Germinal center (tissue), 1 donor: ENCODE results near the gene G6PD.
A peak's percentile ranks its signal among the peaks of the same experiment; 100 is the strongest.
"Not testable (repeated sequence)": the region's sequence is repeated elsewhere in the genome, so short reads cannot be mapped to it uniquely, and the experiment has no call there.

ENCODE experiments used
- DNase-seq: peaks from one replicate; pipeline ENCODE4 v3.0.0; 2012; ENCODE audit warnings: mixed read lengths, low spot score

The G6PD gene

DNA sequence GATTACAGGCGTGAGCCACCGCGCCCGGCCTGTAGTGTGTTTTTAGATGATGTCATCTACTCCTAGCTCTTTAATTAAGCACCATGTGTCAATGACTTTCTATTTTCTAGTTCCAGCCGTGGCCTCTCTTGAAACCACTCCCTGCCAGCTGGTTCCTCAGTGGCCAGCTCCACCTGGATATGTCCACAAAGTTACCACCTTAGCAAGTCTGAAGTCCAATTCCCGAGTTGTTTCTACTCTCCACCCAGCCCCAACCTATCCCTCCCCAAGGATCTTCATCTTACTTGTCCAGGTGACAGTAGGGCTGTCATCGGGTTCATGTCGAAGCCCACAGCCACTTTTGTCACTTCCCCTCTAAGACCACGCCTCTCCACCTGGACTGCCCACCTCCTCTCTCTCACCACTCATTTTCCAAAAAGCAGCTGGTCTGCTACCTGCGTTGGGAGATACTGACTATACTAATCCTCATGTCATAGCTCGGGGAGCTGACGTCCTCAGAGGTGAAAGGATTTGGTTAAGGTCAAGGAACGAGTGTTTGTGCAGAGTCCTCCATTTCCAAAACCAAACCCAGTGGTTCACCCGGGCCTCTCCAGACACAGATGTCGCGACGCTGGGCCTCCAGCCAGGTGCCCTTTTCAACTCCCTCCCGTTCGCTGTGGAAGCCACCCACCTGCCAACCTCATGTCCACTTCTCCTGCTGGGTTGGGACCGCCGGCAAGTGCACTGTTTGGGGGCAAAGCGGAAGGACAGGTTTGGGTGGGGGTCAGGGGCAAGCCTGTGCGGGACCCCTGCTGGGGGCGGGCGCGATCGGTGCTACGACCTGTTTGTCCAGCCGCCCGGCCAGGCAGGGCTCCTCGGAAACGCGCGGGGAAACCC, 31.3 kb downstream of the G6PD start:
- DNase-seq, result peak; percentile 8

DNA sequence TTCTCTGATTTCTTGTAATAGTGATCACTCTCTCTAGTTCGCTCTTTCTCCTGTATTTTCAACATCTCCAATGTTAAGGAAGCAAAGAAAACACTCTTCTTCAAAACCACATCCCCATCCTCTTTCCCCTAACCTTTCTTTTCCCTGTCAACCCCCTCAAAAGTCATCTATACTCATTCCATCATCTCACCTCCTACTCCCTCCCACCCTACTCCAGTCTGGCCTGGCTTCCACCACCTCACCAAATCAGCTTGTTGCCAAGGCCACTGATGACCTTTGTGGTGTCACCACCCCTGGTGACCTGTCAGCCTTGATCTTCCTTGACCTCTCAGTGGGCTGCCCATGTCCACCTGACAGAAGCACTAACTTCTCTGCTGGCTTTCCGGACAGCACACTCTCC, 32.9 kb downstream of the G6PD start:
- no peak for DNase-seq

DNA sequence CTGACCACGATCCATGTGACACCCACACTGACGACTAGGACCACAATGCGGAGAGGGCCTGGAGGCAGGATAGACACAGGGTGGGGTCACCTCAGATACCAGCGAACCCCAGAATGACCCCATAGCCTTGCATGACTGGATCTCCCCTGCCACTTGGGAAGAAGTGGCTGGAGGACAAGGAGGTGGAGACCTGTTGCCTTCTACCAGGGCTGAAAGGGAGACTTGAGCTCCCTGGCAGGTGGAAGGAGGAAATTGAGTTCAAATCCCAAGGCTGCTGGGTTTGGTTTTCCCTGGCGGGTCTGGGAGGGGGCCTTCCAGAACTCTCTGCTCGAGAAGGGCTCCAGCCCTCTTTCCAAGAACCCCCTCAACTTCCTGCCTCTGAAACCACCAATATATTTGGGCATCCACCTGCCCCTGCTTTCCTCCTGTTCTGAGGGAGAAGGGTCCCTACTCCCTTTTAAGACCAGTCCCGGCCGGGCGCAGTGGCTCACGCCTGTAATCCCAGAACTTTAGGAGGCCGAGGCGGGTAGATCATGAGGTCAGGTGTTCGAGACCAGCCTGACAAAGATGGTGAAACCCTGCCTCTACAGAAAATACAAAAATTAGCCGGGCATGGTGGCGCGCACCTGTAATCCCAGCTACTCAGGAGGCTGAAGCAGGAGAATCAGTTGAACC, 33.6 kb downstream of the G6PD start:
- DNase-seq, result no peak

DNA sequence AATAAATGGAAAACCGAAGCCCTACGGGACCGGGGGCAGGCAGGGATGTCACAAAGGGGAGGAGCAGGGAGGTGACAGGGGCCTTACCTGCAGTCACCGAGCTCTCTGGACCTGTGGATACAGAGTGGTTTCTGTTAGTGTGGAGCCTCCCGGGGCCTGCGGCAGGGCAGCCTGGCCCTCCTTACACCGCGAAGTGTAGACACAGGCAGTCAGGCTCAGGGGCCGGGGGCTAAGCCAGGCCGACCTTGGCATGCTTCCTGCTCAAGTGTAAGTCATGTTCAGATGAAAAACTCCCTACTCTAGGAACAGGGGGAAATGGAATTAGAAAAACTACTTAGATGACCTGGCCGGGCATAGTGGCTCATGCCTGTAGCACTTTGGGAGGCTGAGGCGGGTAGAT, 34.9 kb downstream of the G6PD start:
- no peak for DNase-seq

DNA sequence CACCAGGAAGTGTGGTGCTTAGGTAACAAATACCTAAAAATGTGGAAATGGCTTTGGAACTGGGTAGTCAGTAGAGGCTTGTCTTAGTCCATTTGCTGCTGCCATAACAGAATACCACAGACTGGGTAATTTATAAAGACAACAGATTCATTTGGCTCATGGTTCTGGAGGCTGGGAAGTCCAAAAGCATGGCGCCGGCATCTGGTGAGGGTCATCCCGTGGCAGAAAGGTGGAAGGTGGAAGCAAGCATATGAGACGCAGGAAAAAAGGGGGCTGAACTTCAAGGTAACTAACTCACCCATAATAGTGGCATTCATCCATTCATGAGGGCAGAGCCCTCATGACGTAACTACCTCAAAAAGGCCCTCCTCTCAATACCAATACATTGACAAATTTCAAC, 37.2 kb downstream of the G6PD start:
- DNase-seq, result no peak

DNA sequence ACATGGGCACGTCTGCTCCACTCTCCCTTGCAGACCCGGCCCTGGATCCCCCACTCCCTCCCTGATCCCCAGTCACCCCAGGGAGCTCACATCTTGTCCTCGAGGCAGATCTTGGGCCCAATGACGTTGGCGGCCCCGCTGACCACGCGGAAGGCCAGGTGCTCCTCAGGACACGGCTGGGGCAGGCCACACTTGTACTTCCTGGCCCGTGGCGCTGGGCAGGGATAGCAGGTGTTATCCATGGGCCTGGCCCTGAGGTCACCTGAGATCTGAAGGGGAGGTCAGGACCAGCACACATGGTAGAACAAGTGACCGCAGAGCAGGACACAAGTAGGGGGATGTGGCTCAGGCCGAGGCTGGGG, 38.3 kb downstream of the G6PD start:
- no peak for DNase-seq

DNA sequence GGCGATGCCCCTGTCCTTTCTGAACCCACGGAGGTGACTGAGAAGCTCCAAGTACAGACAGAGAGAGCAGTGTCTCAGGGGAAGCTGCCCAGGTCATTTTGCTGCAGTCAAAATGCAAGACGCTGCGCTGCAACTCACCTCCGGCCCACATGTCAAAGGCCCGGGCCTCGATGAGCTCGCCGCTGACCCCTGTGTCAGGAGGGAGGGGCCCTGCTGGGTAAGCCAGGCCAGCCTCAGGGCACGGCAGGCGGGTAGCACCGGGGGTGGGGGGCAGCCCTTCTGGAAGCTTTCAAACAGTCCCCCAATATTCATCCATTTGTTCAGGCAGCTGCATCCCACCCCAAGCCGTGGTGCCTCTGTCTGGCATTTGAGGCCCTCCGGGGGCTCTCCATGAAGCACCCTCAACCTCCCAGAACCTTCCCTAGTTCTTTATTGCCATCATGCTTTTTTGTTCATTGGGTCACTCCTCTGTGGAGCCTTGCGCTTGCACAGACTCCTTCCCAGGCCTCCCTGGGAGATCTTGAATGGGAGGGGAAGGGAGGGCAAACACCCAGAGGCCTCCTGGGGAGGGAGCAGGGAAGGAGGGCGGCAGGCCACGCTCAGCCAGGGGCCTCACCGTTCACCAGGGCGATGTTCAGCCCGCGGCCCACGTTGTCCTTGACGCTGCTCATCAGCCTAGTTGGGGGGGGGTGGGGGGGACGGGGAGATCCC, 38.8 kb downstream of the G6PD start:
- DNase-seq, result no peak

DNA sequence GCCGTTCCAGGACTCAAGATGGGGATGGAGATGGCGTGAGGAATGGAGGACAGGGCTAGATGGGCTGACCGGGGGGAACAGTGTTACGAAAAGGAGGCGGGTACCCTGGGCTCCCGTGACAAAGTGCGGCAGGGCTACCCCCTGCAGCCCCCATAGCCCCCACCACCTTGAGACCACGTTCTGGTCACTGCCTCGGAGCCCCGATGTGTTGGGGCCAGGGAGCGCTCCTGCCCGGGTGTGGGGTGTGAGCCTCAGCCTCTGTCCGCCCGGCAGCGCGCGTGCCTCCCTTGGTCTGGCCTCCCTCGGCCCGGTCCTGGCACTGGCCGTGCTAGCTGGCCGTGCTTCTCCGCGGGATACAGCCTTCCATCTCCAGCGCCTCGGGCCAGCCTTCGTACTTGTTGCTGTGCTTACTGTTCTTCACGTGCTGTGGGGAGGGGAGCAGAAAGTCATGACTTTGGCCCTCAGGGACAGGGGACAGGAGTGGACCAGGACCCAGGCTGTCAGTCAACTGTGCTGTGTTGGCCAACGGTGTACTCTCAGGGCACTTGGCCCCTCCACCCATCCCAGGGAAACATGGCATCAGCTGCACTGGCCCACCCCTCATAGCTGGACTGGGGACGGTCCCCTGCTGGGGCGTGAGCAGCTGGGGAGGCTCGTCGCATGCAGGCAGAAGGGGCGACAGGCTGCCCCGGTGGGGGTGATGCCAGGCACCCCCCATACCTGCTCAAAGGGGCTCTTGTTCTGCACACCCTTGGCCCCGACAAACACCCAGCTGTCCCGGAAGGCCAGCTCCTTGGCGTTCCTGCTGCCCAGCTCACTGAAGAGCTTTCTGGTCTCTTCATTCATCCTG, 39.9 kb downstream of the G6PD start:
- DNase-seq, result no peak

DNA sequence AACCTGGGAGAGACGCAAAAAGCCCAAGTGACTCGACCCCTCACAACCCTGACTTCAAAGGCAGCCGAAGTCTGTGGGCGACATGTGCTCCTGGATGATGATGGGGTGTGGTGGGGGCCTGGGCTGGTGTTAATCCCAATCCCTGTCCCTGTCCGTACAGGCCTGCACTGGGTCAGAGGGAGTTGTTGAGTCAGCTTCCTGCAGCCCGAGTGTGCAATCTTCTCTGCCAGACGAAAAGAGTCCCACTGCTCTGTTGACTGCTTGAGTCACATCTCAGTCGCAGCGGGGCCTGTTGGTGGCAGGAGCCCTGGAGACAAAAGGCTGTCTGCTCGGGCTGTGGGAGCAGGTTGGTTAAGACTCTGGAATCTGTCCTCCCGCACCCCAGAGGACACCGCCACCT, 40.9 kb downstream of the G6PD start:
- no peak for DNase-seq

DNA sequence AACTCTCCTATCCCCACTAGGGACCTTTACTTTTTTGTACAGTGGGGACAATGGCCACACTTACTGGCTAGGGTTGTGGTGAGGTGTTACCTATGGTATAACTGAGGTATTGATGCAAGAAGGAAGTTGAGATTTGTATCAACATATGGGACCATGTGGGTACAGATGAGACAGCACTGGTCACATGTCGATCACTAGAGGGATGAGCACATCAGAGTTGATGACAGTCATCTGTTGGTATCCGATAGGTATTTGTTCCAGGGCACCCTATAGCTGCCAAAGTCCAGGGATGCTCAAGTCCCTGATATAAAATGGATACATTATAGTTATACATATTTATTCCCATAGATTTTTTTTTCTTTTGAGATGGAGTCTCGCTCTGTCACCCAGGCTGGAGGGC, 43.7 kb downstream of the G6PD start:
- DNase-seq, result no peak

DNA sequence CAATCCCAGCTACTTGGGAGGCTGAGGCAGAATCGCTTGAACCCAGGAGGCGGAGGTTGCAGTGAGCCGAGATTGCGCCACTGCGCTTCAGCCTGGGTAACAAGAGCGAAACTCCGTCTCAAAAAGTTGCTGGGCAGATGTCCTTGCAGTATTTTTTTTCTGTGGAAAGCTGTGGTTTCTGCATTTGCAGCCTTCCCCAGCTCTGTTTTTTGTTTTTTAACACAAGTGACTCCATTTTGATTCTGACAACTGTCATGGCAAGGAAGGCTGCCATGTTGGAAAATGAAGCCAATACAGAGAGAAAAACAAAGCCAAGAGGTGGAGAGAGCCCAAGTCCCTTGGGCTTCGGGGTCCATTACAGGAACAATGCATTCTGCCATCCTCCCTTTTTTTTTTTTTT, 44.5 kb downstream of the G6PD start:
- DNase-seq, result no peak

DNA sequence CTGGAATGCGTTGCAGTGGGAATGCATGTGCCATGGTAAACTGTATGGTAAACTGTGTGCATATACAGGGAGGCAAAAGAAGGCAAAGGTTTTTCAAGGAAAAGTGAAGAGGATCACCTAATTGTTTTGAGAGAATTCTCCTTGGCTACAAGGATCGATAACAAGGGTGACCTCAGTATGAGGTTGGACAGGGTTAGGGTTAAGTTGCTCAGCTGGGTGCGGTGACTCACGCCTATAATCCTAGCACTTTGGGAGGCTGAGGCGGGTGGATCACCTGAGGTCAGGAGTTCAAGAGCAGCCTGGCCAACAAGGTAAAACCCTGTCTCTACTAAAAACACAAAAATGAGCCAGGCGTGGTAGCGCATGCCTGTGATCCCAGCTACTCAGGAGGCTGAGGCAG, 45.2 kb downstream of the G6PD start:
- DNase-seq, result not testable (repeated sequence)

DNA sequence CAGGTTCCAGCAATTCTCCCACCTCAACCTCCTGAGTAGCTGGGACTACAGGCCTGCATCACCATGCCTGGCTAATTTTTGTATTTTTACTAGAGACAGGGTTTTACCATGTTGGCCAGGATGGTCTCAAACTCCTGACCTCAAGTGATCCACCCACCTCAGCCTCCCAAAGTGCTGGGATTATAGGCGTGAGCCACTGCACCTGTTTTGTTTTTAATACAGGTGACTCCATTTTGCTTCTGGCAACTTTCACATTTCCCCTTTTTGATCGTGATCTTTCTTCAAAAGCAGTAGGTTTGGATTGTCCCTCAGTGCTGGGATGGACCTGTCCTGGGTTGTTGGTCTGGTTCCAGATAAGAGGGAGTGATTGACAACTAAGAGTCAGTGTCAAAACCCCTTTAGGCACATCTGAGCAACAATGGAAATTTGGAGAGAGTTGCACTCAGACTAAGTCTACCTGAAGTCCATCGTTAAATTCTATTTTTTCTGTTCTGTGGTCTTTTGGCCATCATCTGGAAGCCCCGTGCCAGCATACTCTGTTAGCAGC, 50.0 kb downstream of the G6PD start:
- not testable (repeated sequence) for DNase-seq

DNA sequence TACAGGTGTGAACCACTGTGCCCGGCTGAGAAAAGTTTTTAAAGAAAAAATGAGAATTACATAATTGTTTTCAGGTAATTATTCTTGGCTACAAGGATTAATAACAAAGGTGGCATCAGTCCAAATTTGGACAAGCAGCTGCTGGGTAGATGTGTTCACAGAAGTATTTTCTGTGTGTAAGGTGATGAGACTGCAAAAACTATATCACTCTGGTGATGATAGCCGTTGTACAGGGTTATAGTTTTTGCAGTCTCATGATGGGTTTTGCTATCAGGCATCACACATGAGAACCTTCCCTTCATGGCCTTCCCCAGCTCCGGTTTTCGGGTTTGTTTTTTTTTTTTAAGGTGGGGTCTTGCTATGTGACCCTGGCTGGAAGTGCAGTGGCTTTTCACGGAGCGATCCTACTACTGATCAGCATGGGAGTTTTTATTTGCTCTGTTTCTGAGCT, 51.1 kb downstream of the G6PD start:
- no peak for DNase-seq

DNA sequence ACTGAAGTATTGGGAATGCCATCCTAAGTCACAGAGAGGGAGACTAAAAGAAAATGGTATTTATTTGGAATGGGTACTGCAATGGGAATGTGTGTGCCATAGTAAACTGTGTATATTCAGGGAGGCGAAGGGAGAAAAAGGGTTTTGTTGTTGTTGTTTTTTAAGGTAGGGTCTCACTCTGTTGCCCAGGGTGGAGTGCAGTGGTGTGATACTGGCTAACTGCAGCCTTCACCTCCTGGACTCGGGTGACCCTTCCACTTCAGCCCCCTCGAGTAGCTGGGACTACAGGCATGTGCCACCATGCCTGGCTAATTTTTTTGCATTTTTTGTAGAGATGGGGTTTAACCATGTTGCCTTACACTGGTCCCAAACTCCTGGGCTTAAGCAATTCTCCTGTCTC, 51.9 kb downstream of the G6PD start:
- no peak for DNase-seq

DNA sequence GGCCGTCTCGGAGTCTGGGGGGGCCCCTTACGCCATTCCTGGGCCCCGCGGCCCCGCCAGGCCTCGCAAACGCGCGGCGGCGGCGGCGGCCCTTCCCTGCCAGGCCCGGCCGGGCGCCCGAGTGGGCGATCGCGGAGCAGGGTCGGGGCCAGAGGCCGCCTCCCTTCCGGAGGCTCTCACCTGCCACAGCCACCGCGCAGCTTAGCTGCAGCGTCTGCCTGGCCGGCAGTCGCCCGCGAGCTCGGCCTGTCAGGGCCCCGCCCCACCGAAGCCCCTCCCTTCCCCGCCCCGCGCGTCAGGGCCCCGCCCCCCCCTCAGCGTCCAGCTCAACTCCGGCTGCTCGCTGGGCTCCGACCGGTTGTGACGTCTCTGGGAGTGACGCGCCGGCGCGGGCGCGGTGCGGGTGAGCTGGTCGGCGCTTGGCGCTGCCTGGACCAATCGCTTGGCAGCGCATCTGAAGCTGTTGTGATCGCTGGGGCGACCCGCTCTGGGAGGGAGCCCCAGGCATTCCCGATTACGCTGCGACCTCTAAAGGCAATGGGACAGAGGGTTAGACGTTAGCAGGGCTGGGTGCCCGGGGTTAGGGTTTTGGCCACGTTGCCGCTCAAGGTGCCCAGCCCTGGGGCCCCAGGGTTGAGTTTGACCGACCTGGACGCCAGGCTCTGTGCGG, 56.1 kb downstream of the G6PD start, which contains the start of gene SLC10A3:
Gene SLC10A3, minus strand, starts transcription at position 216 of the 670 bp plus-strand sequence. CDS start 1,689 bp downstream, outside the sequence.
- DNase-seq, result peak; percentile 90

DNA sequence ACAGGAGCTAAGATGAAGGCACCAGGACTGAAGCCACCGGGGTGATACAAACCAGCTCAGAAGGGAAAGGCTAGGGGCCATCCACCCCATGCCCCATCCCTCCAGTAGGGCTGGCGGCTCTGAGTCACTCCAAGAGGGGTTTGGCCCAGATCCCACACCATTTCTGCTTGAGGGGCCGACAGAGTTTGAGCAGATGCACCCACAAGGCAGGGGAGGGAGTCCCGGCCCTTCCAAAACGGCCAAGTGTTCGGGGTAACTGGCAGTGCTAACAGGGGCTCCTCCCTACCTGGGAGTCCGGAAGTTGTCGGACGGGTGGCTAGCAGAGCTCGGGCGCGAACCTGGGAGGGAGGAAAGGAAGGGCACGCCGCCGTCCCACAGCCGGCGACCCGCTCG, 56.6 kb downstream of the G6PD start:
- peak; percentile 10 for DNase-seq

DNA sequence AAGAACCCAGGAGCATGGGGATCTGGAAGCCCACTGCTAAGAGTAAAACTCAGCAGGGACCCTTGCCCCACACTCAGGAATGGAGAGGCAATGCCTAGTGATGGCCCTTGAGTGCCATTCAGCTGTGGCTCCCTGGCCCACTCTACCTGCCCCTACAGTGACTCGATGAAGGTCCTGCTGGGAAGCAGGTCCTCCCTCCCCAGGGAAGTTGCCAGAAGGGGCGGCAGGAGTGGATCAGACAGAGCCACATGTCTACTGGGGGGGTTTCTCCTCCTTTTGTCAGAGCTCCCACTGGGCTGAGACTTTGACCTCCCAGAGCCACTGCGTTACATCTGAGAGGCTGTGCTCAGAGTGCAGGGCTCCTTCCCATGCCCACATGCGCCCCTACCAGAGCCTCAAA, 57.5 kb downstream of the G6PD start:
- DNase-seq, result no peak

DNA sequence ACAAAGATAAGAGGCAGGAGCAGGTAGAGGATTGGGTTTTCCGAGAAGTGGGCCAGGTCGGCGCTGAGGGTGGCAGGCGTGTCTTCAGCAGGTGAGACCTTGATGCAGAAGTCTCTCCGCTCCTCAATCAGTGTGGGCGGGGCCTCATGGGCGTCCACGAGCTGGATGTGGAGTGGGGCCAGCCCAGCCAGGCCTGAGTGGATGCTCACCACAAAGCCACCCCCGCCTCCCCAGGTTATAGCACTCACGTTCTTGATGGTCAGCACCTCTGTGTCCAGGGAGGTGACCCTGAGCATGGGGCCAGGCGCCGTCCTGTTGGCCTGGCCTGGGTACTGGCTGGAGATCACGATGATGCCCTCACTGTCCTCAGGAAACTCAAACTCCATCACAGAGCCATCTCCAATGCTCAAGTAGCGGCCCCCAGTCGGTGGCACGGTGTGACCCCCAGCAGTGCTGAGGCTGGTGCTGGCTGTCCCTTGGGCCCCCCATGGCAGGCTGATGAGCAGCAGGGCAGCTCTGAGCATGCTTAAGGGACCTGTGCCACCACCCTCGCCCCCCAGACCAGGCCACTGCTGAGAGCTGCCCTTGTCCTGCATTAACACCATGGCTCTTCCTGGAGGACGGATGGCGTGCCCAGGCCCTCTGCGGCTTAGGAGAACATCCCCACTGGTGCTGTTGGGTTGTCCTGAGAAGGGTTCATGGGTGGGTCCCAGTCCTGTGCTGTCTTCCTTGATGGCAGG, 58.1 kb downstream of the G6PD start:
- DNase-seq, result no peak
